ENCODE data around the gene PPL. TPM values are rescaled to one million over a fixed set of nuclear protein-coding genes. Genes with fewer than 3 reads are reported as not detected.

Gene PPL
- total and polyA plus RNA-seq, 2 of the 8 experiments (the other 6 are each of a cell fraction or from before 2014, with no cell fraction given) = 11.3 to 29.5 TPM

- Histone ChIP-seq H4K8ac (ENCODE audit: extremely low read depth, insufficient read depth, low read length) (no peak overlapping the region), H2AFZ (ENCODE audit: low read length) (no peak overlapping the region), H3K14ac (ENCODE audit: insufficient read length) (no peak overlapping the region), H3K4ac (replicated peaks; ENCODE audit: insufficient read length, low read depth, low read length) (no peak overlapping the region), H3K23ac (ENCODE audit: insufficient read length) (no peak overlapping the region), H3K9me3 (ENCODE audit: insufficient read depth in 2 of 2, low read depth in 1 of 2, low read length in 1 of 2) (no peaks in the 10 kb centered on the region), H3K4me2 (ENCODE audit: insufficient read depth in 1 of 2, low read depth in 2 of 2, low read length in 2 of 2) (no peak overlapping the region), H2BK120ac (replicated peaks; ENCODE audit: low read depth, low read length) (no peak overlapping the region), H3K9ac (replicated peaks in 1 of 4; ENCODE audit: extremely low read depth in 1 of 4, low read depth in 3 of 4, low read length in 3 of 4) (no peak overlapping the region), H3K4me3 (ENCODE audit: extremely low read depth in 1 of 4, insufficient read depth in 2 of 4, low read depth in 3 of 4, low read length in 4 of 4) (no peak overlapping the region), H3K56ac (replicated peaks; ENCODE audit: insufficient read length, low read depth, low read length) (no peak overlapping the region), H3K36me3 (ENCODE audit: control insufficient read depth in 2 of 4, insufficient read depth in 4 of 4, low read length in 3 of 4) (peaks cover 5 to 41% (median 22%) of the 10 kb centered on the region in 4 experiments; a peak in 5 of 8 replicates), H2BK20ac (ENCODE audit: low read length) (no peak overlapping the region), H4K5ac (ENCODE audit: insufficient read length, low read depth, low read length) (no peak overlapping the region), H3K4me1 (replicated peaks in 1 of 4; ENCODE audit: control insufficient read depth in 3 of 4, insufficient read depth in 4 of 4, low read length in 3 of 4) (no peaks in the 10 kb centered on the region), H3K79me2 (ENCODE audit: control insufficient read depth in 1 of 2, insufficient read depth in 2 of 2, low read length in 2 of 2) (no peaks in the 10 kb centered on the region), H3K18ac (ENCODE audit: extremely low read depth, low read length) (no peak overlapping the region), H2BK12ac (ENCODE audit: low read depth, low read length) (no peak overlapping the region), H3K27ac (ENCODE audit: low read depth, low read length) (no peak overlapping the region), H2BK5ac (ENCODE audit: low read depth, low read length) (no peak overlapping the region), H3K79me1 (ENCODE audit: low read depth, low read length) (no peaks in the 10 kb centered on the region), H4K20me1 (replicated peaks in 1 of 2; ENCODE audit: control insufficient read depth in 1 of 2, insufficient read depth in 2 of 2, low read length in 2 of 2) (peaks cover 0 to 3% of the 10 kb centered on the region in 2 experiments), H4K91ac (replicated peaks; ENCODE audit: insufficient read length, low read length) (no peak overlapping the region), H2AK5ac (ENCODE audit: low read depth, low read length) (no peak overlapping the region), H3K27me3 (replicated peaks in 1 of 4; ENCODE audit: control insufficient read depth in 3 of 4, extremely low read depth in 1 of 4, insufficient read depth in 3 of 4, low read length in 3 of 4) (no peaks in the 10 kb centered on the region), H2BK15ac (ENCODE audit: low read length) (no peak overlapping the region), H3K23me2 (ENCODE audit: low read depth, low read length) (no peaks in the 10 kb centered on the region)
- 93% methylated on average over 16 of the region's 16 CpGs; no CpG with 5 or more reads in 1 of the 2 experiments for WGBS, 2 experiments (ENCODE audit: extremely low coverage in 1 of 2, insufficient coverage in 1 of 2, insufficient read length in 1 of 2, insufficient replicate concordance in 2 of 2, low coverage in 1 of 2, low lambda C conversion rate in 2 of 2, missing lambda C conversion rate in 1 of 2)
- ChIA-PET POLR2A (ENCODE audit: partially characterized antibody) (interaction anchor here (1.5 to 2.3 kb wide), 3 partner anchors 10 to 17 kb away, joined by 5 to 10 read pairs (median 7); no protein-coding TSS in a partner anchor), CTCF (ENCODE audit: partially characterized antibody) (interaction anchor here (0.6 to 3.5 kb wide), 4 partner anchors 22 to 65 kb away, joined by 3 to 15 read pairs (median 4); no protein-coding TSS in a partner anchor)
- no peak for DNase-seq (ENCODE audit: low read depth in 1 of 2, low spot score in 2 of 2)
- no peak for FAIRE-seq
- no peak for TF ChIP-seq CHD2 (IDR thresholded peaks at IDR 0.05; ENCODE audit: low read length)
- no peak for TF ChIP-seq SIN3A (conservative IDR thresholded peaks at IDR 0.05 in 1 of 2, IDR thresholded peaks at IDR 0.05 in 1 of 2; ENCODE audit: low read depth in 1 of 2, low read length in 2 of 2)
- TF ChIP-seq SP2 (IDR thresholded peaks at IDR 0.05; ENCODE audit: low read length) = no peak
- no peak for TF ChIP-seq EGR1 (IDR thresholded peaks at IDR 0.05; ENCODE audit: borderline replicate concordance, low read depth, low read length)
- no peak for TF ChIP-seq CTCF (IDR thresholded peaks at IDR 0.05; ENCODE audit: control extremely low read depth in 1 of 3, insufficient read depth in 1 of 3, low read depth in 1 of 3, low read length in 3 of 3)
- no peak for TF ChIP-seq CBX8 (IDR thresholded peaks at IDR 0.05; ENCODE audit: borderline replicate concordance, low read depth, low read length)
- TF ChIP-seq RBBP5 (IDR thresholded peaks at IDR 0.05; ENCODE audit: borderline replicate concordance, low read depth, low read length) = no peak
- TF ChIP-seq TAF1 (IDR thresholded peaks at IDR 0.05; ENCODE audit: low read depth, low read length) = no peak
- TF ChIP-seq TCF12 (IDR thresholded peaks at IDR 0.05; ENCODE audit: low read depth, low read length) = no peak
- no peak for TF ChIP-seq JUN (IDR thresholded peaks at IDR 0.05; ENCODE audit: low read depth, low read length)
Observed at GRCh38 chr16:4891097-4891885, 45.7 kb downstream of the PPL start.

Data from H1 (cell line).